B cell (primary cell): ENCODE data around the gene NFKBIL1. TPM values are rescaled to one million over a fixed set of nuclear protein-coding genes. Genes with fewer than 3 reads are reported as not detected.

ENCODE experiments used
- ATAC-seq: fragments of 200-7000 bp; cut with Tn5 transposase; one replicate; pipeline ENCODE4 v1.10.0; 2021; ENCODE audit warnings: low read depth, mild to moderate bottlenecking, moderate number of reproducible peaks, moderate library complexity
- CTCF ChIA-PET: fragments of 350-600 bp; sonication (Branson Sonifier 250); formaldehyde crosslinking; loops from one replicate; lab custom pipeline; 2021; ENCODE audit warnings: antibody characterized with exemption, inconsistent platforms; lab: Charles Lee
- POLR2A ChIA-PET: fragments of 350-600 bp; sonication (Branson Sonifier 250); formaldehyde crosslinking; loops from one replicate; lab custom pipeline; 2021; ENCODE audit warnings: antibody characterized with exemption; lab: Charles Lee
- DNase-seq: peaks from one replicate; pipeline ENCODE4 v3.0.0; 2013
- H2AFZ ChIP-seq: 2 replicates; pipeline ENCODE4 v1.6.1; 2012; ENCODE audit warnings: mild to moderate bottlenecking, low read depth, low read length; ENCODE audit not compliant: insufficient read depth, poor library complexity, severe bottlenecking
- H3K27ac ChIP-seq, 2 donors: 1 replicate in 1 of 2; 2 replicates in 1 of 2; pipeline ENCODE4 v1.5.1; 2012 to 2013; ENCODE audit warnings: low read length in 2 of 2, mild to moderate bottlenecking in 2 of 2, moderate library complexity in 1 of 2
- H3K27me3 ChIP-seq, 4 experiments: fragments of 200-600 bp in 1 of 4; sonication (generic) in 1 of 4; replicated peaks in 1 of 4; 1 replicate in 2 of 4; 2 replicates in 2 of 4; pipeline versions ENCODE4 v1.6.1 to v1.7.0; 2013 to 2016; ENCODE audit warnings: low read length in 3 of 4, mild to moderate bottlenecking in 2 of 4, mixed read lengths in 1 of 4, moderate library complexity in 1 of 4; ENCODE audit not compliant: insufficient read depth in 4 of 4, control insufficient read depth in 3 of 4; ENCODE audit errors: control extremely low read depth in 1 of 4
- H3K36me3 ChIP-seq, 2 experiments: replicated peaks in 1 of 2; 1 replicate in 1 of 2; 2 replicates in 1 of 2; pipeline versions ENCODE4 v1.6.1 to v1.7.1; 2013; ENCODE audit warnings: low read length in 1 of 2; ENCODE audit not compliant: insufficient read depth in 2 of 2, control insufficient read depth in 1 of 2; ENCODE audit errors: control extremely low read depth in 1 of 2, extremely low read depth in 1 of 2
- H3K4me1 ChIP-seq, 2 donors: fragments of 200-600 bp in 1 of 2; sonication (generic) in 1 of 2; 1 replicate in 1 of 2; 2 replicates in 1 of 2; pipeline versions ENCODE4 v1.5.1 to v1.6.1; 2013 to 2017; ENCODE audit warnings: low read length in 2 of 2; ENCODE audit not compliant: control insufficient read depth in 2 of 2, insufficient read depth in 2 of 2
- H3K4me2 ChIP-seq: replicated peaks from 2 replicates; pipeline ENCODE3; 2012; ENCODE audit warnings: mild to moderate bottlenecking, low read depth, low read length; ENCODE audit not compliant: poor library complexity, severe bottlenecking
- H3K4me3 ChIP-seq, 5 experiments: fragments of 200-600 bp in 1 of 5; sonication (generic) in 1 of 5; 1 replicate in 3 of 5; 2 replicates in 2 of 5; pipeline versions ENCODE4 v1.5.1 to v1.7.0; 2011 to 2016; ENCODE audit warnings: low read length in 4 of 5, mild to moderate bottlenecking in 4 of 5, low read depth in 2 of 5, control low read depth in 1 of 5, moderate library complexity in 1 of 5; ENCODE audit not compliant: insufficient read depth in 1 of 5; ENCODE audit errors: control extremely low read depth in 1 of 5, extremely low read depth in 1 of 5
- H3K79me2 ChIP-seq: fragments of 200-600 bp; sonication (generic); one replicate; pipeline ENCODE4 v1.6.0; 2016; ENCODE audit warnings: low read length; ENCODE audit not compliant: control insufficient read depth, insufficient read depth
- H3K9ac ChIP-seq: fragments of 200-600 bp; sonication (generic); 2 replicates; pipeline ENCODE4 v1.6.1; 2017; ENCODE audit warnings: mild to moderate bottlenecking, low read length, moderate library complexity
- H3K9me3 ChIP-seq, 3 donors: one replicate each; pipeline versions ENCODE4 v1.6.1 to v1.7.1; 2013; ENCODE audit warnings: low read length in 2 of 3; ENCODE audit not compliant: control insufficient read depth in 2 of 3, insufficient read depth in 1 of 3; ENCODE audit errors: control extremely low read depth in 1 of 3
- H4K20me1 ChIP-seq: 2 replicates; pipeline ENCODE4 v1.6.0; 2012; ENCODE audit warnings: mild to moderate bottlenecking, low read length; ENCODE audit not compliant: insufficient read depth, control insufficient read depth, poor library complexity, severe bottlenecking
- H3K27ac Mint-ChIP-seq: one replicate; pipeline ENCODE4 v1.8.0; 2021; ENCODE audit warnings: mixed read lengths
- H3K27me3 Mint-ChIP-seq: one replicate; pipeline ENCODE4 v1.8.0; 2021; ENCODE audit warnings: mixed read lengths
- H3K4me1 Mint-ChIP-seq: one replicate; pipeline ENCODE4 v1.8.0; 2021; ENCODE audit warnings: mixed read lengths
- H3K4me3 Mint-ChIP-seq: one replicate; pipeline ENCODE4 v1.8.0; 2021; ENCODE audit warnings: mixed read lengths
- H3K9me3 Mint-ChIP-seq: one replicate; pipeline ENCODE4 v1.8.0; 2022; ENCODE audit warnings: mixed read lengths; ENCODE audit not compliant: insufficient read depth
- CTCF ChIP-seq: fragments of 200-600 bp; IDR thresholded peaks from one replicate; pipeline ENCODE4 v1.8.0; 2022; ENCODE audit warnings: antibody characterized with exemption, mild to moderate bottlenecking
- EZH2 ChIP-seq: IDR thresholded peaks from 2 replicates; pipeline ENCODE4 v1.6.1; 2012; ENCODE audit warnings: borderline replicate concordance, low read depth, mild to moderate bottlenecking, moderate library complexity, low read length; ENCODE audit not compliant: insufficient read depth, poor library complexity, severe bottlenecking
- WGBS: methylation state at CpG from one replicate; pipeline ENCODE4 v1.1.5; 2013; ENCODE audit warnings: missing lambda C conversion rate; ENCODE audit not compliant: insufficient coverage; 5-methylcytosine and 5-hydroxymethylcytosine counted together
- intact Hi-C: fragments of 100-400 bp; cut with micrococcal nuclease; formaldehyde crosslinking; loops from one replicate; pipeline ENCODE4 v1.10.0; 2022
- polyA plus RNA-seq: library from polyadenylated mRNA; depleted of rRNA; stranded (reverse); fragments of >200 nt; gene quantifications from 2 replicates; pipeline ENCODE4 v1.2.3, GENCODE V29; 2012
- total RNA-seq, 2 donors: library from RNA; stranded (reverse); fragments of 120-200 nt in 1 of 2; gene quantifications; 1 replicate in 1 of 2; 2 replicates in 1 of 2; pipeline versions ENCODE4 v1.2.3 to v1.2.4, GENCODE V29; 2013 to 2022

NFKBIL1 gene
- total and polyA plus RNA-seq, 2 donors (not counting 1 experiment from before 2014, with no cell fraction given): 10.3 to 18.4 TPM

GRCh38 chr6:31541059-31541657 is 6.2 kb upstream of the NFKBIL1 start:
- Histone ChIP-seq H2AFZ (peak overlapping the region; percentile 79), H3K4me2 (peak overlapping the region; percentile 79), H3K79me2 (peaks cover 47% of the 10 kb centered on the region), H3K9ac (peak overlapping the region; percentile 93), H3K4me1 (peaks cover 30 to 36% of the 10 kb centered on the region in 2 donors), H3K27ac (peak overlapping the region; percentile 97 to 99), H3K9me3 (no peaks in the 10 kb centered on the region), H3K4me3 (peak overlapping the region; percentile 79 to 100 (median 97)), H4K20me1 (peaks cover 42% of the 10 kb centered on the region), H3K36me3 (peaks cover under 1 to 44% of the 10 kb centered on the region in 2 experiments), H3K27me3 (no peaks in the 10 kb centered on the region)
- peak overlapping the region; percentile 93 for H3K27ac Mint-ChIP-seq
- TF ChIP-seq CTCF (no peak), EZH2 (no peak)
- H3K4me3 Mint-ChIP-seq: peak overlapping the region; percentile 99
- DNase-seq (no peak), ATAC-seq (peak; percentile 15)
- intact Hi-C loops: loop anchor here (1.0 to 5.0 kb wide), 6 partner anchors 43 to 418 kb away; partner anchors contain the start of genes CLIC1, MICB, PRRC2A and SKIC2
- POLR2A ChIA-PET: interaction anchor here (0.6 to 2.8 kb wide), 21 partner anchors 10 to 1994 kb away, joined by 3 to 34 read pairs (median 4); partner anchors contain the start of genes BAG6, DXO, GPANK1 and LTB
- H3K9me3 Mint-ChIP-seq: no peaks in the 10 kb centered on the region
- H3K4me1 Mint-ChIP-seq: peaks cover 45% of the 10 kb centered on the region
- CTCF ChIA-PET: interaction anchor here (0.6 to 3.5 kb wide), 19 partner anchors 9 to 289 kb away, joined by 3 to 33 read pairs (median 5); partner anchors contain the start of genes LST1, LTB, MCCD1 and MICB
- H3K27me3 Mint-ChIP-seq: no peaks in the 10 kb centered on the region
- under 1% methylated on average over 12 of the region's 21 CpGs for WGBS
